HepG2 (cell line): ENCODE data around the gene SIX3. TPM values are rescaled to one million over a fixed set of nuclear protein-coding genes. Genes with fewer than 3 reads are reported as not detected.
A peak's percentile ranks its signal among the peaks of the same experiment; 100 is the strongest.

Experiments
- CBFB ChIP-seq: sonication (generic); formaldehyde crosslinking; IDR thresholded peaks from 2 replicates; pipeline ENCODE4 v1.4.0; 2020; ENCODE audit warnings: missing genetic modification reagents
- GZF1 ChIP-seq: sonication (generic); formaldehyde crosslinking; IDR thresholded peaks from 2 replicates; pipeline ENCODE4 v1.5.1; 2020; ENCODE audit warnings: mild to moderate bottlenecking, missing genetic modification reagents
- MEIS2 ChIP-seq: sonication (generic); formaldehyde crosslinking; IDR thresholded peaks from 2 replicates; pipeline ENCODE4 v1.9.0; 2021; ENCODE audit warnings: mild to moderate bottlenecking, missing genetic modification reagents
- PHB2 ChIP-seq: fragments of 450-650 bp; IDR thresholded peaks from 2 replicates; pipeline ENCODE4 v1.6.1; 2018; ENCODE audit not compliant: partially characterized antibody
- RXRB ChIP-seq: IDR thresholded peaks from 2 replicates; pipeline ENCODE4 v1.6.1; 2016; ENCODE audit warnings: borderline replicate concordance, missing genetic modification reagents, missing compliant biosample characterization
- SMARCE1 ChIP-seq: fragments of 450-650 bp; IDR thresholded peaks from 2 replicates; pipeline ENCODE4 v1.6.1; 2017; ENCODE audit warnings: borderline replicate concordance
- TP53 ChIP-seq: sonication (generic); formaldehyde crosslinking; conservative IDR thresholded peaks from 2 replicates; pipeline ENCODE4 v1.4.0; 2020; ENCODE audit warnings: missing genetic modification reagents
- ZKSCAN1 ChIP-seq: fragments of 150-350 bp; IDR thresholded peaks from 2 replicates; pipeline ENCODE4 v1.6.1; 2014; ENCODE audit warnings: low read length
- ZMAT3 ChIP-seq: sonication (generic); formaldehyde crosslinking; conservative IDR thresholded peaks from 2 replicates; pipeline ENCODE4 v1.7.0; 2021; ENCODE audit warnings: missing genetic modification reagents
- ZNF354B ChIP-seq: sonication (generic); formaldehyde crosslinking; IDR thresholded peaks from 2 replicates; pipeline ENCODE4 v1.8.0; 2022; ENCODE audit warnings: mild to moderate bottlenecking, missing genetic modification reagents
- ZNF441 ChIP-seq: sonication (generic); formaldehyde crosslinking; IDR thresholded peaks from 2 replicates; pipeline ENCODE4 v1.7.0; 2021; ENCODE audit warnings: missing genetic modification reagents, borderline replicate concordance
- ZNF761 ChIP-seq: sonication (generic); formaldehyde crosslinking; conservative IDR thresholded peaks from 2 replicates; pipeline ENCODE4 v1.4.0; 2020; ENCODE audit warnings: mild to moderate bottlenecking, missing genetic modification reagents
- polyA plus RNA-seq, 8 experiments: library from polyadenylated mRNA; depleted of rRNA in 3 of 8; stranded (reverse) in 7 of 8; unstranded in 1 of 8; fragments of >200 nt; fragmentation: Illumina TruSeq in 4 of 8; extraction: Trizol in 4 of 8; gene quantifications; 2 replicates each; pipeline versions ENCODE4 v1.2.1 to v1.2.3, GENCODE V29; 2011 to 2016; ENCODE audit warnings: low read depth in 4 of 8, missing spikeins in 1 of 8, mixed read lengths in 1 of 8; ENCODE audit not compliant: insufficient read depth in 1 of 8
- total RNA-seq, 5 experiments: library from RNA; depleted of rRNA; stranded (reverse); fragments of >200 nt; fragmentation: Illumina TruSeq; extraction: Trizol; gene quantifications; 2 replicates each; pipeline ENCODE4 v1.2.3, GENCODE V29; 2016; ENCODE audit warnings: low read depth in 1 of 5
- TF ChIP-seq, protein P1 (sequence below): sonication (generic); formaldehyde crosslinking; IDR thresholded peaks from 2 replicates; pipeline ENCODE4 v1.8.1; 2023; ENCODE audit warnings: missing genetic modification reagents, inconsistent platforms, borderline replicate concordance
- TF ChIP-seq, protein P2 (sequence below): sonication (generic); formaldehyde crosslinking; IDR thresholded peaks from 2 replicates; pipeline ENCODE4 v1.5.0; 2020; ENCODE audit warnings: mild to moderate bottlenecking, low read depth, missing genetic modification reagents, borderline replicate concordance
- TF ChIP-seq, protein P3 (sequence below): IDR thresholded peaks from 2 replicates; pipeline ENCODE4 v1.6.1; 2016; ENCODE audit warnings: mild to moderate bottlenecking
- TF ChIP-seq, protein P4 (sequence below): IDR thresholded peaks from 2 replicates; pipeline ENCODE4 v1.6.1; 2016; ENCODE audit warnings: low read depth, missing genetic modification reagents, missing compliant biosample characterization
- TF ChIP-seq, protein P5 (sequence below): IDR thresholded peaks from 2 replicates; pipeline ENCODE4 v1.6.1; 2016

SIX3 gene
- total and polyA plus RNA-seq, 2 of the 13 experiments (the other 11 are each of a cell fraction or from before 2014, with no cell fraction given): not detected

DNA sequence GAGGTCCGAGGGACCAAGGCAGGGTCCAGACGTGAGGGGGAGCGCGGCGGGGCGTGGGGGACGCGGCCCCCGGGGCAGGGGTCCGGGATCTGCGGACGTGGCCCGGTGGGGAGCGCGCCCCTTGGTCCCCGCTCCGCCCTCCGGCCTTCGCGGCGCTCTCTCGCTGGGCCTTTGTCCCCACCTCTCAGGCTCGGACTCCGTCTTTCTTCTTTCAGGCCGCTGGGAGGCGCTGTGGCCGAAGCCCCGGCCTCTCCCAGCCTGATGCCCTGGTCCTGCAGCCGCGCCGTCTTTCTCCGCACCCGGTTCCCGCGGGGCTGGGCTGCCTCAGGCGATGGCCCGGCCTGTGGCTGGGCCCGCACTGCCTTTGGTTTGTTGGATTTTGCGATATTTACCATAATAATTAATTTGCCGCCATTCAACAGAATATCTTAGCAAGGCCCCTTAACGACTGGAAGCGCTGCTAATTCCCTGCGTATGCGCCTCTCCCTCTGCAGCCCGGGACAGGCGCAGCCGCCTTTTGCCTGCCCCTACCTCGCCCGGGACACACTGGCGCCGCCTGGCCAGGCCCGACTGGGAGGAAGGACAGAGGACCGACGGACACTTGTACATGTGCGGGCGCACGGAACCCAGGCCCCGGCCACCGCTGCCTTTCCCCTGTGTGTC is 10.8 kb downstream of the SIX3 start (continued):
- TF ChIP-seq, protein P1, sequence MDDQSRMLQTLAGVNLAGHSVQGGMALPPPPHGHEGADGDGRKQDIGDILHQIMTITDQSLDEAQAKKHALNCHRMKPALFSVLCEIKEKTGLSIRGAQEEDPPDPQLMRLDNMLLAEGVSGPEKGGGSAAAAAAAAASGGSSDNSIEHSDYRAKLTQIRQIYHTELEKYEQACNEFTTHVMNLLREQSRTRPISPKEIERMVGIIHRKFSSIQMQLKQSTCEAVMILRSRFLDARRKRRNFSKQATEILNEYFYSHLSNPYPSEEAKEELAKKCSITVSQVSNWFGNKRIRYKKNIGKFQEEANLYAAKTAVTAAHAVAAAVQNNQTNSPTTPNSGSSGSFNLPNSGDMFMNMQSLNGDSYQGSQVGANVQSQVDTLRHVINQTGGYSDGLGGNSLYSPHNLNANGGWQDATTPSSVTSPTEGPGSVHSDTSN (CRISPR knock-in tag): no peak
- no peak for TF ChIP-seq RXRB (CRISPR knock-in tag)
- no peak for TF ChIP-seq ZKSCAN1
- TF ChIP-seq CBFB (CRISPR knock-in tag): no peak
- TF ChIP-seq MEIS2 (CRISPR knock-in tag): peak; percentile 53; the same call in 1 of the 2 replicates
- no peak for TF ChIP-seq TP53 (CRISPR knock-in tag)
- 0 out of 2 replicates have a peak, but pooled peaks have one; percentile 48 for TF ChIP-seq ZNF761 (CRISPR knock-in tag)
- TF ChIP-seq, protein P2, sequence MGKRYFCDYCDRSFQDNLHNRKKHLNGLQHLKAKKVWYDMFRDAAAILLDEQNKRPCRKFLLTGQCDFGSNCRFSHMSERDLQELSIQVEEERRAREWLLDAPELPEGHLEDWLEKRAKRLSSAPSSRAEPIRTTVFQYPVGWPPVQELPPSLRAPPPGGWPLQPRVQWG (CRISPR knock-in tag): no peak
- TF ChIP-seq, protein P3, sequence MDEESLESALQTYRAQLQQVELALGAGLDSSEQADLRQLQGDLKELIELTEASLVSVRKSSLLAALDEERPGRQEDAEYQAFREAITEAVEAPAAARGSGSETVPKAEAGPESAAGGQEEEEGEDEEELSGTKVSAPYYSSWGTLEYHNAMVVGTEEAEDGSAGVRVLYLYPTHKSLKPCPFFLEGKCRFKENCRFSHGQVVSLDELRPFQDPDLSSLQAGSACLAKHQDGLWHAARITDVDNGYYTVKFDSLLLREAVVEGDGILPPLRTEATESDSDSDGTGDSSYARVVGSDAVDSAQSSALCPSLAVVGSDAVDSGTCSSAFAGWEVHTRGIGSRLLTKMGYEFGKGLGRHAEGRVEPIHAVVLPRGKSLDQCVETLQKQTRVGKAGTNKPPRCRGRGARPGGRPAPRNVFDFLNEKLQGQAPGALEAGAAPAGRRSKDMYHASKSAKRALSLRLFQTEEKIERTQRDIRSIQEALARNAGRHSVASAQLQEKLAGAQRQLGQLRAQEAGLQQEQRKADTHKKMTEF (CRISPR knock-in tag): peak; percentile 64; the same call in 1 of the 2 replicates
- no peak for TF ChIP-seq SMARCE1
- TF ChIP-seq ZNF354B (CRISPR knock-in tag): no peak
- TF ChIP-seq ZNF441: peak; percentile 54; the same call in 1 of the 2 replicates
- no peak for TF ChIP-seq PHB2
- TF ChIP-seq GZF1 (CRISPR knock-in tag): no peak
- no peak for TF ChIP-seq ZMAT3
- TF ChIP-seq, protein P4, sequence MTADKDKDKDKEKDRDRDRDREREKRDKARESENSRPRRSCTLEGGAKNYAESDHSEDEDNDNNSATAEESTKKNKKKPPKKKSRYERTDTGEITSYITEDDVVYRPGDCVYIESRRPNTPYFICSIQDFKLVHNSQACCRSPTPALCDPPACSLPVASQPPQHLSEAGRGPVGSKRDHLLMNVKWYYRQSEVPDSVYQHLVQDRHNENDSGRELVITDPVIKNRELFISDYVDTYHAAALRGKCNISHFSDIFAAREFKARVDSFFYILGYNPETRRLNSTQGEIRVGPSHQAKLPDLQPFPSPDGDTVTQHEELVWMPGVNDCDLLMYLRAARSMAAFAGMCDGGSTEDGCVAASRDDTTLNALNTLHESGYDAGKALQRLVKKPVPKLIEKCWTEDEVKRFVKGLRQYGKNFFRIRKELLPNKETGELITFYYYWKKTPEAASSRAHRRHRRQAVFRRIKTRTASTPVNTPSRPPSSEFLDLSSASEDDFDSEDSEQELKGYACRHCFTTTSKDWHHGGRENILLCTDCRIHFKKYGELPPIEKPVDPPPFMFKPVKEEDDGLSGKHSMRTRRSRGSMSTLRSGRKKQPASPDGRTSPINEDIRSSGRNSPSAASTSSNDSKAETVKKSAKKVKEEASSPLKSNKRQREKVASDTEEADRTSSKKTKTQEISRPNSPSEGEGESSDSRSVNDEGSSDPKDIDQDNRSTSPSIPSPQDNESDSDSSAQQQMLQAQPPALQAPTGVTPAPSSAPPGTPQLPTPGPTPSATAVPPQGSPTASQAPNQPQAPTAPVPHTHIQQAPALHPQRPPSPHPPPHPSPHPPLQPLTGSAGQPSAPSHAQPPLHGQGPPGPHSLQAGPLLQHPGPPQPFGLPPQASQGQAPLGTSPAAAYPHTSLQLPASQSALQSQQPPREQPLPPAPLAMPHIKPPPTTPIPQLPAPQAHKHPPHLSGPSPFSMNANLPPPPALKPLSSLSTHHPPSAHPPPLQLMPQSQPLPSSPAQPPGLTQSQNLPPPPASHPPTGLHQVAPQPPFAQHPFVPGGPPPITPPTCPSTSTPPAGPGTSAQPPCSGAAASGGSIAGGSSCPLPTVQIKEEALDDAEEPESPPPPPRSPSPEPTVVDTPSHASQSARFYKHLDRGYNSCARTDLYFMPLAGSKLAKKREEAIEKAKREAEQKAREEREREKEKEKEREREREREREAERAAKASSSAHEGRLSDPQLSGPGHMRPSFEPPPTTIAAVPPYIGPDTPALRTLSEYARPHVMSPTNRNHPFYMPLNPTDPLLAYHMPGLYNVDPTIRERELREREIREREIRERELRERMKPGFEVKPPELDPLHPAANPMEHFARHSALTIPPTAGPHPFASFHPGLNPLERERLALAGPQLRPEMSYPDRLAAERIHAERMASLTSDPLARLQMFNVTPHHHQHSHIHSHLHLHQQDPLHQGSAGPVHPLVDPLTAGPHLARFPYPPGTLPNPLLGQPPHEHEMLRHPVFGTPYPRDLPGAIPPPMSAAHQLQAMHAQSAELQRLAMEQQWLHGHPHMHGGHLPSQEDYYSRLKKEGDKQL (CRISPR knock-in tag): no peak
- TF ChIP-seq, protein P5, sequence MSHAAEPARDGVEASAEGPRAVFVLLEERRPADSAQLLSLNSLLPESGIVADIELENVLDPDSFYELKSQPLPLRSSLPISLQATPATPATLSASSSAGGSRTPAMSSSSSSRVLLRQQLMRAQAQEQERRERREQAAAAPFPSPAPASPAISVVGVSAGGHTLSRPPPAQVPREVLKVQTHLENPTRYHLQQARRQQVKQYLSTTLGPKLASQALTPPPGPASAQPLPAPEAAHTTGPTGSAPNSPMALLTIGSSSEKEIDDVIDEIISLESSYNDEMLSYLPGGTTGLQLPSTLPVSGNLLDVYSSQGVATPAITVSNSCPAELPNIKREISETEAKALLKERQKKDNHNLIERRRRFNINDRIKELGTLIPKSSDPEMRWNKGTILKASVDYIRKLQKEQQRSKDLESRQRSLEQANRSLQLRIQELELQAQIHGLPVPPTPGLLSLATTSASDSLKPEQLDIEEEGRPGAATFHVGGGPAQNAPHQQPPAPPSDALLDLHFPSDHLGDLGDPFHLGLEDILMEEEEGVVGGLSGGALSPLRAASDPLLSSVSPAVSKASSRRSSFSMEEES (CRISPR knock-in tag): no peak
